ENCODE measurements around the gene HOXA1.

The HOXA1 gene

GRCh38 chr7:27119412-27119911, 23.7 kb upstream of the HOXA1 start:
- H3K4me3 ChIP-seq (ENCODE audit: low read depth, low read length) = no peak overlapping the region
- no peak for TF ChIP-seq CTCF (IDR thresholded peaks at IDR 0.05; ENCODE audit: low read depth, low read length)

- H3K4me3 ChIP-seq (ENCODE audit: low read depth, low read length) = peak overlapping the region; percentile 83
- no peak for TF ChIP-seq CTCF (IDR thresholded peaks at IDR 0.05; ENCODE audit: low read depth, low read length)
Observed at GRCh38 chr7:27118580-27118979, 22.8 kb upstream of the HOXA1 start.

- no peak for TF ChIP-seq CTCF (IDR thresholded peaks at IDR 0.05; ENCODE audit: low read depth, low read length)
Observed at GRCh38 chr7:27117887-27118491, 22.2 kb upstream of the HOXA1 start.

GRCh38 chr7:27116962-27117886, 21.4 kb upstream of the HOXA1 start:
- peak overlapping the region; percentile 83 for H3K4me3 ChIP-seq (ENCODE audit: low read depth, low read length)

More at GRCh38 chr7:27117887-27118491, 22.2 kb upstream of the HOXA1 start:
- peak overlapping the region; percentile 83 for H3K4me3 ChIP-seq (ENCODE audit: low read depth, low read length)

GRCh38 chr7:27116031-27116961, 20.5 kb upstream of the HOXA1 start:
- peak; percentile 12; the same call in 1 of the 2 replicates for TF ChIP-seq CTCF (IDR thresholded peaks at IDR 0.05; ENCODE audit: low read depth, low read length)
- H3K4me3 ChIP-seq (ENCODE audit: low read depth, low read length) = peak overlapping the region; percentile 83

More at GRCh38 chr7:27116962-27117886, 21.4 kb upstream of the HOXA1 start:
- TF ChIP-seq CTCF (IDR thresholded peaks at IDR 0.05; ENCODE audit: low read depth, low read length) = no peak

- peak overlapping the region; percentile 83 for H3K4me3 ChIP-seq (ENCODE audit: low read depth, low read length)
- no peak for TF ChIP-seq CTCF (IDR thresholded peaks at IDR 0.05; ENCODE audit: low read depth, low read length)
Observed at GRCh38 chr7:27115221-27116026, 19.6 kb upstream of the HOXA1 start.
